Activated T-cell treated with anti-CD3 and anti-CD28 coated beads, Interleukin-2, amount 50 U/mL, for 24 hours (primary cell): ENCODE measurements around the gene UNC13B.

Source experiments
- DNase-seq: peaks from one replicate; pipeline ENCODE4 v3.0.0-alpha.2; 2020
- H3K27ac Mint-ChIP-seq: 2 replicates; pipeline ENCODE4 v1.8.0; 2020; ENCODE audit warnings: mild to moderate bottlenecking, mixed read lengths
- H3K27me3 Mint-ChIP-seq: 2 replicates; pipeline ENCODE4 v1.8.0; 2020; ENCODE audit warnings: mixed read lengths
- H3K36me3 Mint-ChIP-seq: 2 replicates; pipeline ENCODE4 v1.8.0; 2020; ENCODE audit warnings: low read depth, mixed read lengths
- H3K4me1 Mint-ChIP-seq: 2 replicates; pipeline ENCODE4 v1.8.0; 2020; ENCODE audit warnings: low read depth, mixed read lengths
- H3K4me3 Mint-ChIP-seq: 2 replicates; pipeline ENCODE4 v1.8.0; 2020; ENCODE audit warnings: mild to moderate bottlenecking, moderate library complexity, mixed read lengths
- H3K9me3 Mint-ChIP-seq: 2 replicates; pipeline ENCODE4 v1.8.0; 2020; ENCODE audit warnings: mixed read lengths

Gene UNC13B

GRCh38 chr9:35364817-35365585, 203.2 kb downstream of the UNC13B start:
- DNase-seq, result no peak
- H3K27ac Mint-ChIP-seq, result no peak overlapping the region

GRCh38 chr9:35366627-35367026, 204.8 kb downstream of the UNC13B start:
- H3K27me3 Mint-ChIP-seq, result no peaks in the 10 kb centered on the region
- no peak for DNase-seq
- H3K27ac Mint-ChIP-seq, result no peak overlapping the region
- no peak overlapping the region for H3K4me3 Mint-ChIP-seq
- H3K9me3 Mint-ChIP-seq, result no peaks in the 10 kb centered on the region
- no peaks in the 10 kb centered on the region for H3K36me3 Mint-ChIP-seq
- no peaks in the 10 kb centered on the region for H3K4me1 Mint-ChIP-seq

More at GRCh38 chr9:35364817-35365585, 203.2 kb downstream of the UNC13B start:
- no peaks in the 10 kb centered on the region for H3K27me3 Mint-ChIP-seq
- no peaks in the 10 kb centered on the region for H3K36me3 Mint-ChIP-seq
- no peaks in the 10 kb centered on the region for H3K9me3 Mint-ChIP-seq
- H3K4me3 Mint-ChIP-seq, result no peak overlapping the region
- H3K4me1 Mint-ChIP-seq, result no peaks in the 10 kb centered on the region

- H3K27me3 Mint-ChIP-seq, result no peaks in the 10 kb centered on the region
- H3K27ac Mint-ChIP-seq, result no peak overlapping the region
- DNase-seq, result no peak
- no peaks in the 10 kb centered on the region for H3K9me3 Mint-ChIP-seq
- no peak overlapping the region for H3K4me3 Mint-ChIP-seq
- H3K4me1 Mint-ChIP-seq, result no peaks in the 10 kb centered on the region
- H3K36me3 Mint-ChIP-seq, result no peaks in the 10 kb centered on the region
Observed at GRCh38 chr9:35367451-35367850, 205.6 kb downstream of the UNC13B start.

GRCh38 chr9:35370241-35370640, 208.4 kb downstream of the UNC13B start:
- Mint-ChIP-seq H3K27ac (no peak overlapping the region), H3K36me3 (no peaks in the 10 kb centered on the region), H3K4me3 (no peak overlapping the region), H3K27me3 (no peaks in the 10 kb centered on the region), H3K9me3 (no peaks in the 10 kb centered on the region), H3K4me1 (no peaks in the 10 kb centered on the region)
- no peak for DNase-seq

GRCh38 chr9:35374436-35374835, 212.6 kb downstream of the UNC13B start:
- Mint-ChIP-seq H3K27ac (no peak overlapping the region), H3K4me1 (no peaks in the 10 kb centered on the region), H3K27me3 (no peaks in the 10 kb centered on the region), H3K9me3 (no peaks in the 10 kb centered on the region), H3K36me3 (no peaks in the 10 kb centered on the region), H3K4me3 (no peak overlapping the region)
- DNase-seq, result no peak

GRCh38 chr9:35374910-35375309, 213.1 kb downstream of the UNC13B start:
- Mint-ChIP-seq H3K4me3 (no peak overlapping the region), H3K27ac (no peak overlapping the region), H3K9me3 (no peaks in the 10 kb centered on the region), H3K36me3 (no peaks in the 10 kb centered on the region), H3K4me1 (no peaks in the 10 kb centered on the region), H3K27me3 (no peaks in the 10 kb centered on the region)
- DNase-seq, result no peak

- Mint-ChIP-seq H3K4me3 (no peak overlapping the region), H3K4me1 (no peaks in the 10 kb centered on the region), H3K9me3 (no peaks in the 10 kb centered on the region)
Observed at GRCh38 chr9:35380039-35380438, 218.2 kb downstream of the UNC13B start.

GRCh38 chr9:35380619-35381018, 218.8 kb downstream of the UNC13B start:
- no peak for DNase-seq
- Mint-ChIP-seq H3K4me3 (no peak overlapping the region), H3K9me3 (no peaks in the 10 kb centered on the region), H3K27ac (no peak overlapping the region), H3K4me1 (no peaks in the 10 kb centered on the region), H3K27me3 (peaks cover 3% of the 10 kb centered on the region), H3K36me3 (no peaks in the 10 kb centered on the region)

More at GRCh38 chr9:35380039-35380438, 218.2 kb downstream of the UNC13B start:
- H3K36me3 Mint-ChIP-seq, result no peaks in the 10 kb centered on the region
- H3K27me3 Mint-ChIP-seq, result no peaks in the 10 kb centered on the region
- H3K27ac Mint-ChIP-seq, result no peak overlapping the region
- DNase-seq, result no peak

GRCh38 chr9:35385042-35385441, 223.2 kb downstream of the UNC13B start:
- Mint-ChIP-seq H3K9me3 (no peaks in the 10 kb centered on the region), H3K4me1 (no peaks in the 10 kb centered on the region), H3K4me3 (no peak overlapping the region), H3K27ac (no peak overlapping the region), H3K36me3 (no peaks in the 10 kb centered on the region), H3K27me3 (peaks cover 3% of the 10 kb centered on the region)
- DNase-seq, result no peak

- no peak overlapping the region for H3K27ac Mint-ChIP-seq
- H3K4me3 Mint-ChIP-seq, result no peak overlapping the region
- H3K36me3 Mint-ChIP-seq, result no peaks in the 10 kb centered on the region
- no peaks in the 10 kb centered on the region for H3K27me3 Mint-ChIP-seq
- no peak for DNase-seq
- H3K9me3 Mint-ChIP-seq, result no peaks in the 10 kb centered on the region
- H3K4me1 Mint-ChIP-seq, result peaks cover 3% of the 10 kb centered on the region
Observed at GRCh38 chr9:35395076-35395705, 233.4 kb downstream of the UNC13B start.

- Mint-ChIP-seq H3K9me3 (no peaks in the 10 kb centered on the region), H3K4me3 (no peak overlapping the region), H3K36me3 (no peaks in the 10 kb centered on the region), H3K27ac (no peak overlapping the region), H3K27me3 (no peaks in the 10 kb centered on the region), H3K4me1 (peaks cover 3% of the 10 kb centered on the region)
- no peak for DNase-seq
Observed at GRCh38 chr9:35395706-35396101, 233.9 kb downstream of the UNC13B start.

GRCh38 chr9:35396560-35397215, 234.9 kb downstream of the UNC13B start:
- H3K4me3 Mint-ChIP-seq, result no peak overlapping the region

GRCh38 chr9:35397216-35397698, 235.4 kb downstream of the UNC13B start:
- Mint-ChIP-seq H3K27me3 (no peaks in the 10 kb centered on the region), H3K4me1 (peaks cover 3% of the 10 kb centered on the region), H3K4me3 (no peak overlapping the region), H3K9me3 (no peaks in the 10 kb centered on the region), H3K27ac (no peak overlapping the region), H3K36me3 (no peaks in the 10 kb centered on the region)
- DNase-seq, result no peak

More at GRCh38 chr9:35396560-35397215, 234.9 kb downstream of the UNC13B start:
- H3K27ac Mint-ChIP-seq, result no peak overlapping the region
- no peaks in the 10 kb centered on the region for H3K27me3 Mint-ChIP-seq
- H3K9me3 Mint-ChIP-seq, result no peaks in the 10 kb centered on the region
- no peak for DNase-seq
- no peaks in the 10 kb centered on the region for H3K36me3 Mint-ChIP-seq
- peaks cover 3% of the 10 kb centered on the region for H3K4me1 Mint-ChIP-seq

- Mint-ChIP-seq H3K36me3 (no peaks in the 10 kb centered on the region), H3K27ac (no peak overlapping the region), H3K4me3 (no peak overlapping the region), H3K27me3 (no peaks in the 10 kb centered on the region), H3K4me1 (peaks cover 3% of the 10 kb centered on the region), H3K9me3 (no peaks in the 10 kb centered on the region)
- no peak for DNase-seq
Observed at GRCh38 chr9:35397923-35398322, 236.1 kb downstream of the UNC13B start.
